HepG2 (cell line): Measurements from ENCODE around the gene NUP93. TPM values are rescaled to one million over a fixed set of nuclear protein-coding genes. Genes with fewer than 3 reads are reported as not detected.
A peak's percentile ranks its signal among the peaks of the same experiment; 100 is the strongest.

Source experiments
- ASH2L ChIP-seq: fragments of 300-600, 200-600 bp; sonication (generic); IDR thresholded peaks from 2 replicates; pipeline ENCODE4 v1.7.0; 2017; ENCODE audit warnings: low read depth, mild to moderate bottlenecking, moderate library complexity, mixed read lengths, low read length; ENCODE audit not compliant: insufficient read length
- CENPBD1 ChIP-seq: sonication (generic); formaldehyde crosslinking; IDR thresholded peaks from 2 replicates; pipeline ENCODE4 v1.8.0; 2022; ENCODE audit warnings: missing genetic modification reagents, low read depth, mild to moderate bottlenecking, borderline replicate concordance
- CHD4 ChIP-seq: fragments of 200-600 bp; sonication (generic); IDR thresholded peaks from 2 replicates; pipeline ENCODE4 v1.7.0; 2017; ENCODE audit warnings: mild to moderate bottlenecking, low read length, borderline replicate concordance
- ETV5 ChIP-seq: IDR thresholded peaks from 2 replicates; pipeline ENCODE4 v1.6.1; 2018; ENCODE audit warnings: missing biosample characterization, missing genetic modification reagents, inconsistent platforms, borderline replicate concordance
- NFAT5 ChIP-seq: sonication (generic); formaldehyde crosslinking; IDR thresholded peaks from 2 replicates; pipeline ENCODE4 v1.4.0; 2020; ENCODE audit warnings: missing genetic modification reagents
- NFIC ChIP-seq: IDR thresholded peaks from 2 replicates; pipeline ENCODE4 v1.6.1; 2012; ENCODE audit warnings: mild to moderate bottlenecking, low read length, inconsistent platforms
- PRDM10 ChIP-seq: sonication (generic); formaldehyde crosslinking; IDR thresholded peaks from 2 replicates; pipeline ENCODE4 v1.4.0; 2020; ENCODE audit warnings: low read depth, missing genetic modification reagents
- RFX1 ChIP-seq: fragments of 450-650 bp; IDR thresholded peaks from 2 replicates; pipeline ENCODE4 v1.6.1; 2017
- SALL2 ChIP-seq: sonication (generic); formaldehyde crosslinking; IDR thresholded peaks from 2 replicates; pipeline ENCODE4 v1.8.1; 2023; ENCODE audit warnings: mild to moderate bottlenecking, missing genetic modification reagents, inconsistent platforms
- SP5 ChIP-seq: IDR thresholded peaks from 2 replicates; pipeline ENCODE4 v1.6.1; 2016; ENCODE audit warnings: low read depth, borderline replicate concordance
- TCF7 ChIP-seq: sonication (generic); IDR thresholded peaks from 2 replicates; pipeline ENCODE4 v1.6.1; 2016; ENCODE audit warnings: antibody characterized with exemption, low read depth
- ZNF225 ChIP-seq: sonication (generic); formaldehyde crosslinking; IDR thresholded peaks from 2 replicates; pipeline ENCODE4 v1.4.0; 2020; ENCODE audit warnings: mild to moderate bottlenecking, missing genetic modification reagents
- ZNF383 ChIP-seq: sonication (generic); formaldehyde crosslinking; IDR thresholded peaks from 2 replicates; pipeline ENCODE4 v1.4.0; 2020; ENCODE audit warnings: missing genetic modification reagents, mild to moderate bottlenecking, borderline replicate concordance
- ZNF546 ChIP-seq: sonication (generic); formaldehyde crosslinking; conservative IDR thresholded peaks from 2 replicates; pipeline ENCODE4 v1.8.1; 2023; ENCODE audit warnings: mild to moderate bottlenecking, missing genetic modification reagents
- ZNF562 ChIP-seq: sonication (generic); formaldehyde crosslinking; IDR thresholded peaks from 2 replicates; pipeline ENCODE4 v1.8.0; 2022; ENCODE audit warnings: missing genetic modification reagents, borderline replicate concordance
- ZNF563 ChIP-seq: sonication (generic); formaldehyde crosslinking; IDR thresholded peaks from 2 replicates; pipeline ENCODE4 v1.8.0; 2022; ENCODE audit warnings: mild to moderate bottlenecking, moderate library complexity, missing genetic modification reagents
- ZNF720 ChIP-seq: sonication (generic); formaldehyde crosslinking; IDR thresholded peaks from 2 replicates; pipeline ENCODE4 v1.4.0; 2020; ENCODE audit warnings: missing genetic modification reagents
- ZNF776 ChIP-seq: sonication (generic); formaldehyde crosslinking; IDR thresholded peaks from 2 replicates; pipeline ENCODE4 v1.4.0; 2020; ENCODE audit warnings: mild to moderate bottlenecking, missing genetic modification reagents
- ZSCAN5A ChIP-seq: sonication (generic); formaldehyde crosslinking; IDR thresholded peaks from 2 replicates; pipeline ENCODE4 v1.8.0; 2022; ENCODE audit warnings: mild to moderate bottlenecking, missing genetic modification reagents, borderline replicate concordance
- polyA plus RNA-seq, 8 experiments: library from polyadenylated mRNA; depleted of rRNA in 3 of 8; stranded (reverse) in 7 of 8; unstranded in 1 of 8; fragments of >200 nt; fragmentation: Illumina TruSeq in 4 of 8; extraction: Trizol in 4 of 8; gene quantifications; 2 replicates each; pipeline versions ENCODE4 v1.2.1 to v1.2.3, GENCODE V29; 2011 to 2016; ENCODE audit warnings: low read depth in 4 of 8, missing spikeins in 1 of 8, mixed read lengths in 1 of 8; ENCODE audit not compliant: insufficient read depth in 1 of 8
- total RNA-seq, 5 experiments: library from RNA; depleted of rRNA; stranded (reverse); fragments of >200 nt; fragmentation: Illumina TruSeq; extraction: Trizol; gene quantifications; 2 replicates each; pipeline ENCODE4 v1.2.3, GENCODE V29; 2016; ENCODE audit warnings: low read depth in 1 of 5

The NUP93 gene
- total and polyA plus RNA-seq, 2 of the 13 experiments (the other 11 are each of a cell fraction or from before 2014, with no cell fraction given), result 58.5 to 140 TPM

- TF ChIP-seq ZNF776 (CRISPR knock-in tag), result no peak
- TF ChIP-seq ASH2L, result peak; percentile 76
- no peak for TF ChIP-seq ZSCAN5A
- no peak for TF ChIP-seq RFX1
- no peak for TF ChIP-seq ZNF225 (CRISPR knock-in tag)
- TF ChIP-seq ZNF563 (CRISPR knock-in tag), result no peak
- no peak for TF ChIP-seq CENPBD1 (CRISPR knock-in tag)
- TF ChIP-seq PRDM10 (CRISPR knock-in tag), result no peak
- TF ChIP-seq TCF7, result peak; percentile 87
- no peak for TF ChIP-seq NFAT5 (CRISPR knock-in tag)
- peak; percentile 75; the same call in 1 of the 2 replicates for TF ChIP-seq CHD4
- TF ChIP-seq ZNF383 (CRISPR knock-in tag), result no peak
- no peak for TF ChIP-seq ZNF562
- no peak for TF ChIP-seq ZNF720 (CRISPR knock-in tag)
- TF ChIP-seq SP5, result no peak
- TF ChIP-seq ZNF546, result no peak
- no peak for TF ChIP-seq SALL2
- no peak; the same call in 1 of the 2 replicates for TF ChIP-seq ETV5 (CRISPR knock-in tag)
- TF ChIP-seq NFIC, result peak; percentile 81
Measured at GRCh38 chr16:56838622-56839337, 108.9 kb downstream of the NUP93 start (continued).
